HEK293 (cell line): ENCODE results near the gene APLNR.

ENCODE experiments used
- CTCF ChIA-PET: fragments of 350-600 bp; formaldehyde crosslinking; extraction: SDS; loops from one replicate; lab custom pipeline; 2021; ENCODE audit warnings: antibody characterized with exemption; lab: Yijun Ruan, JAX
- POLR2A ChIA-PET: fragments of 300-600 bp; formaldehyde crosslinking; extraction: SDS; loops from one replicate; lab custom pipeline; 2020; ENCODE audit warnings: antibody characterized with exemption, inconsistent platforms; lab: Yijun Ruan, JAX
- H3K27ac ChIP-seq: fragments of 200-500 bp; sonication (Bioruptor generic); 2 replicates; pipeline ENCODE4 v1.5.1; 2014; ENCODE audit warnings: low read depth, low read length, control low read depth, inconsistent platforms; ENCODE audit errors: extremely low read depth
- H3K36me3 ChIP-seq, 2 experiments: fragments of 200-500 bp in 1 of 2; sonication (Bioruptor generic) in 1 of 2; 1 replicate in 1 of 2; 2 replicates in 1 of 2; pipeline ENCODE4 v1.5.1; 2014 to 2017; ENCODE audit warnings: inconsistent platforms in 2 of 2, low read length in 2 of 2; ENCODE audit not compliant: control insufficient read depth in 2 of 2, insufficient read depth in 1 of 2
- H3K4me1 ChIP-seq: fragments of 200-500 bp; sonication (Bioruptor generic); 2 replicates; pipeline ENCODE4 v1.5.1; 2014; ENCODE audit warnings: mild to moderate bottlenecking, low read length, inconsistent platforms; ENCODE audit not compliant: control insufficient read depth, insufficient read depth
- H3K4me3 ChIP-seq: 2 replicates; pipeline ENCODE4 v1.5.1; 2011; ENCODE audit warnings: low read depth, mild to moderate bottlenecking, control low read depth, low read length, moderate library complexity
- H3K9me3 ChIP-seq: fragments of 200-500 bp; sonication (Bioruptor generic); 2 replicates; pipeline ENCODE4 v1.5.1; 2014; ENCODE audit warnings: low read depth, low read length, inconsistent platforms; ENCODE audit not compliant: control insufficient read depth, insufficient read depth
- AEBP2 ChIP-seq: fragments of 450-650 bp; formaldehyde crosslinking; IDR thresholded peaks from 2 replicates; pipeline ENCODE4 v1.5.1; 2016; ENCODE audit warnings: missing biosample characterization, missing genetic modification characterization, borderline replicate concordance
- BCL11B ChIP-seq: fragments of 450-650 bp; formaldehyde crosslinking; IDR thresholded peaks from 2 replicates; pipeline ENCODE4 v1.5.1; 2016; ENCODE audit warnings: low read depth, missing biosample characterization, missing genetic modification characterization
- GLIS2 ChIP-seq: fragments of 450-650 bp; formaldehyde crosslinking; IDR thresholded peaks from 2 replicates; pipeline ENCODE4 v1.5.1; 2016; ENCODE audit warnings: missing biosample characterization, missing genetic modification characterization
- HOXA7 ChIP-seq: sonication (generic); formaldehyde crosslinking; IDR thresholded peaks from 2 replicates; pipeline ENCODE4 v1.8.1; 2022; ENCODE audit warnings: missing genetic modification reagents, borderline replicate concordance
- INSM2 ChIP-seq: fragments of 450-650 bp; formaldehyde crosslinking; IDR thresholded peaks from 2 replicates; pipeline ENCODE4 v1.5.1; 2016; ENCODE audit warnings: missing biosample characterization, missing genetic modification characterization
- KLF1 ChIP-seq: fragments of 450-650 bp; formaldehyde crosslinking; IDR thresholded peaks from 2 replicates; pipeline ENCODE4 v1.5.1; 2016; ENCODE audit warnings: missing biosample characterization, missing genetic modification characterization
- KLF17 ChIP-seq: fragments of 450-650 bp; formaldehyde crosslinking; IDR thresholded peaks from 2 replicates; pipeline ENCODE4 v1.5.1; 2016; ENCODE audit warnings: missing biosample characterization, missing genetic modification characterization
- MEIS1 ChIP-seq: sonication (generic); formaldehyde crosslinking; IDR thresholded peaks from 2 replicates; pipeline ENCODE4 v1.8.1; 2022; ENCODE audit warnings: missing genetic modification reagents, mild to moderate bottlenecking, borderline replicate concordance
- MYNN ChIP-seq: fragments of 450-650 bp; formaldehyde crosslinking; IDR thresholded peaks from 2 replicates; pipeline ENCODE4 v1.5.1; 2016; ENCODE audit warnings: missing biosample characterization, missing genetic modification characterization, borderline replicate concordance
- SCRT2 ChIP-seq: fragments of 450-650 bp; formaldehyde crosslinking; IDR thresholded peaks from 2 replicates; pipeline ENCODE4 v1.5.1; 2016; ENCODE audit warnings: missing biosample characterization, missing genetic modification characterization
- ZBTB1 ChIP-seq: fragments of 450-650 bp; formaldehyde crosslinking; IDR thresholded peaks from 2 replicates; pipeline ENCODE4 v1.5.1; 2016; ENCODE audit warnings: missing biosample characterization, missing genetic modification characterization
- ZFP37 ChIP-seq: fragments of 450-650 bp; formaldehyde crosslinking; IDR thresholded peaks from 2 replicates; pipeline ENCODE4 v1.5.1; 2016; ENCODE audit warnings: missing biosample characterization, missing genetic modification characterization
- ZIC2 ChIP-seq: fragments of 450-650 bp; formaldehyde crosslinking; IDR thresholded peaks from 2 replicates; pipeline ENCODE4 v1.5.1; 2016; ENCODE audit warnings: missing biosample characterization, missing genetic modification characterization
- ZNF138 ChIP-seq: fragments of 450-650 bp; formaldehyde crosslinking; IDR thresholded peaks from 2 replicates; pipeline ENCODE4 v1.5.1; 2016; ENCODE audit warnings: missing biosample characterization, missing genetic modification characterization, borderline replicate concordance
- ZNF140 ChIP-seq: fragments of 450-650 bp; formaldehyde crosslinking; IDR thresholded peaks from 2 replicates; pipeline ENCODE4 v1.5.1; 2016; ENCODE audit warnings: missing biosample characterization, missing genetic modification characterization
- ZNF157 ChIP-seq: fragments of 450-650 bp; formaldehyde crosslinking; IDR thresholded peaks from 2 replicates; pipeline ENCODE4 v1.5.1; 2016; ENCODE audit warnings: missing biosample characterization, missing genetic modification characterization
- ZNF16 ChIP-seq: fragments of 450-650 bp; formaldehyde crosslinking; IDR thresholded peaks from 2 replicates; pipeline ENCODE4 v1.5.1; 2016; ENCODE audit warnings: low read depth, missing biosample characterization, missing genetic modification characterization
- ZNF335 ChIP-seq: fragments of 450-650 bp; formaldehyde crosslinking; conservative IDR thresholded peaks from 2 replicates; pipeline ENCODE4 v1.5.1; 2016; ENCODE audit warnings: missing biosample characterization, missing genetic modification characterization
- ZNF354C ChIP-seq: fragments of 450-650 bp; formaldehyde crosslinking; IDR thresholded peaks from 2 replicates; pipeline ENCODE4 v1.5.1; 2016; ENCODE audit warnings: missing biosample characterization, missing genetic modification characterization, low read depth, borderline replicate concordance
- ZNF514 ChIP-seq: fragments of 450-650 bp; formaldehyde crosslinking; IDR thresholded peaks from 2 replicates; pipeline ENCODE4 v1.5.1; 2016; ENCODE audit warnings: missing biosample characterization, missing genetic modification characterization
- ZNF704 ChIP-seq: fragments of 450-650 bp; formaldehyde crosslinking; IDR thresholded peaks from 2 replicates; pipeline ENCODE4 v1.5.1; 2016; ENCODE audit warnings: missing biosample characterization, missing genetic modification characterization
- ZNF777 ChIP-seq: fragments of 450-650 bp; formaldehyde crosslinking; IDR thresholded peaks from 2 replicates; pipeline ENCODE4 v1.5.1; 2017; ENCODE audit warnings: missing biosample characterization, missing genetic modification characterization, borderline replicate concordance
- ZNF792 ChIP-seq: fragments of 450-650 bp; formaldehyde crosslinking; IDR thresholded peaks from 2 replicates; pipeline ENCODE4 v1.5.1; 2016; ENCODE audit warnings: missing biosample characterization, missing genetic modification characterization
- ZNF837 ChIP-seq: fragments of 450-650 bp; formaldehyde crosslinking; IDR thresholded peaks from 2 replicates; pipeline ENCODE4 v1.5.1; 2016; ENCODE audit warnings: missing biosample characterization, missing genetic modification characterization

The APLNR gene

GRCh38 chr11:57228600-57228999 is 8.4 kb downstream of the APLNR start:
- Histone ChIP-seq H3K27ac (no peak overlapping the region), H3K4me1 (no peaks in the 10 kb centered on the region), H3K9me3 (no peaks in the 10 kb centered on the region), H3K4me3 (no peak overlapping the region), H3K36me3 (no peaks in the 10 kb centered on the region)
- no peak for TF ChIP-seq ZNF704 (tag by site-specific recombination)
- no peak for TF ChIP-seq KLF1 (tag by site-specific recombination)
- TF ChIP-seq HOXA7 (CRISPR knock-in tag) = no peak
- TF ChIP-seq ZNF837 (tag by site-specific recombination) = no peak
- no peak for TF ChIP-seq ZNF777
- TF ChIP-seq GLIS2 = no peak
- ChIA-PET CTCF (interaction anchor here (1.0 kb wide), 1 partner anchor 150 kb away, joined by 4 read pairs; no protein-coding TSS in a partner anchor), POLR2A (no interaction called here)

GRCh38 chr11:57224537-57224936 is 12.5 kb downstream of the APLNR start:
- no peaks in the 10 kb centered on the region for H3K36me3 ChIP-seq
- POLR2A ChIA-PET = no interaction called here
- no peak overlapping the region for H3K4me3 ChIP-seq
- H3K9me3 ChIP-seq = no peaks in the 10 kb centered on the region
- no peak overlapping the region for H3K27ac ChIP-seq
- no peaks in the 10 kb centered on the region for H3K4me1 ChIP-seq
- CTCF ChIA-PET = interaction anchor here (1.0 to 4.0 kb wide), 2 partner anchors 25 to 234 kb away, joined by 4 to 19 read pairs; no protein-coding TSS in a partner anchor
- TF ChIP-seq SCRT2 (tag by site-specific recombination) (0 out of 2 replicates have a peak, but pooled peaks have one; percentile 12), ZNF138 (tag by site-specific recombination) (no peak), ZNF792 (tag by site-specific recombination) (no peak), MEIS1 (peak; percentile 62; the same call in 1 of the 2 replicates)

GRCh38 chr11:57224128-57224527 is 12.9 kb downstream of the APLNR start:
- POLR2A ChIA-PET = no interaction called here
- H3K27ac ChIP-seq = no peak overlapping the region
- CTCF ChIA-PET = interaction anchor here (1.0 to 4.0 kb wide), 2 partner anchors 25 to 234 kb away, joined by 4 to 19 read pairs; no protein-coding TSS in a partner anchor
- no peak overlapping the region for H3K4me3 ChIP-seq
- no peaks in the 10 kb centered on the region for H3K4me1 ChIP-seq
- no peaks in the 10 kb centered on the region for H3K9me3 ChIP-seq
- TF ChIP-seq ZNF335 (tag by site-specific recombination) (no peak), ZNF140 (no peak)
- no peaks in the 10 kb centered on the region for H3K36me3 ChIP-seq

- ChIA-PET CTCF (interaction anchor here (1.0 to 4.0 kb wide), 2 partner anchors 26 to 235 kb away, joined by 4 to 19 read pairs; no protein-coding TSS in a partner anchor), POLR2A (no interaction called here)
- no peaks in the 10 kb centered on the region for H3K36me3 ChIP-seq
- H3K9me3 ChIP-seq = no peaks in the 10 kb centered on the region
- no peaks in the 10 kb centered on the region for H3K4me1 ChIP-seq
- H3K27ac ChIP-seq = no peak overlapping the region
- H3K4me3 ChIP-seq = no peak overlapping the region
- TF ChIP-seq ZNF354C (tag by site-specific recombination) (no peak), ZBTB1 (no peak), ZNF16 (tag by site-specific recombination) (no peak), ZIC2 (tag by site-specific recombination) (no peak), ZNF157 (tag by site-specific recombination) (no peak), ZFP37 (tag by site-specific recombination) (no peak), INSM2 (tag by site-specific recombination) (no peak), KLF17 (tag by site-specific recombination) (no peak), AEBP2 (no peak), BCL11B (tag by site-specific recombination) (no peak), ZNF514 (no peak), MYNN (no peak)
Measured at GRCh38 chr11:57223601-57224000, 13.4 kb downstream of the APLNR start.
